Natural killer cell (primary cell): ENCODE data around the gene RGS19. TPM values are rescaled to one million over a fixed set of nuclear protein-coding genes. Genes with fewer than 3 reads are reported as not detected.

Experiments used
- ATAC-seq, 3 donors: fragments of 150-1000 bp in 2 of 3; fragments of 200-7000 bp in 1 of 3; cut with Tn5 transposase; 1 replicate in 1 of 3; 2 replicates in 2 of 3; pipeline ENCODE4 v1.10.0; 2021; ENCODE audit warnings: mild to moderate bottlenecking in 2 of 3, moderate library complexity in 2 of 3
- DNase-seq, 2 donors: peaks; one replicate each; pipeline versions ENCODE4 v3.0.0 to v3.0.0-alpha.2; 2013 to 2021; ENCODE audit warnings: mixed read lengths in 1 of 2
- H3K27ac ChIP-seq: one replicate; pipeline ENCODE4 v1.5.1; 2013; ENCODE audit warnings: mild to moderate bottlenecking, low read length
- H3K27me3 ChIP-seq: one replicate; pipeline ENCODE4 v1.6.1; 2013; ENCODE audit warnings: low read length; ENCODE audit not compliant: control insufficient read depth, insufficient read depth
- H3K36me3 ChIP-seq: one replicate; pipeline ENCODE4 v1.6.1; 2013; ENCODE audit warnings: low read length; ENCODE audit not compliant: control insufficient read depth, insufficient read depth
- H3K4me1 ChIP-seq: one replicate; pipeline ENCODE4 v1.6.1; 2013; ENCODE audit warnings: low read length; ENCODE audit not compliant: control insufficient read depth, insufficient read depth
- H3K4me3 ChIP-seq: one replicate; pipeline ENCODE4 v1.5.1; 2013; ENCODE audit warnings: low read length
- H3K9me3 ChIP-seq: one replicate; pipeline ENCODE4 v1.6.1; 2013; ENCODE audit warnings: low read length; ENCODE audit not compliant: control insufficient read depth, insufficient read depth
- H3K27ac Mint-ChIP-seq, 2 donors: one replicate each; pipeline ENCODE4 v1.8.0; 2022; ENCODE audit warnings: mild to moderate bottlenecking in 2 of 2, mixed read lengths in 2 of 2, moderate library complexity in 1 of 2
- H3K27me3 Mint-ChIP-seq, 2 donors: one replicate each; pipeline ENCODE4 v1.8.0; 2022; ENCODE audit warnings: low read depth in 2 of 2, mixed read lengths in 2 of 2
- H3K36me3 Mint-ChIP-seq: one replicate; pipeline ENCODE4 v1.8.0; 2022; ENCODE audit warnings: mixed read lengths
- H3K4me1 Mint-ChIP-seq, 2 donors: one replicate each; pipeline ENCODE4 v1.8.0; 2022; ENCODE audit warnings: mixed read lengths in 2 of 2
- H3K4me3 Mint-ChIP-seq: one replicate; pipeline ENCODE4 v1.8.0; 2022; ENCODE audit warnings: mild to moderate bottlenecking, moderate library complexity, mixed read lengths
- H3K9me3 Mint-ChIP-seq, 2 donors: one replicate each; pipeline ENCODE4 v1.8.0; 2022; ENCODE audit warnings: mixed read lengths in 2 of 2
- WGBS: methylation state at CpG from one replicate; pipeline ENCODE4 v1.1.7; 2013; ENCODE audit warnings: missing lambda C conversion rate; ENCODE audit not compliant: insufficient coverage; 5-methylcytosine and 5-hydroxymethylcytosine counted together
- intact Hi-C: fragments of 100-400 bp; cut with micrococcal nuclease; formaldehyde crosslinking; loops from one replicate; pipeline ENCODE4 v1.14.2; 2022
- total RNA-seq, 4 donors: library from RNA; stranded (reverse); fragments of 120-200 nt in 1 of 4; gene quantifications; one replicate each; pipeline versions ENCODE4 v1.2.3 to v1.2.4, GENCODE V29; 2013 to 2022
- TF ChIP-seq, protein P1 (sequence below): fragments of 200-600 bp; IDR thresholded peaks from one replicate; pipeline ENCODE4 v1.8.0; 2022; ENCODE audit warnings: antibody characterized with exemption

The RGS19 gene
- total RNA-seq, 3 donors from 2014 or later (not counting 1 experiment from before 2014, with no cell fraction given), result 61.9 to 76.4 (median 68.2) TPM

DNA sequence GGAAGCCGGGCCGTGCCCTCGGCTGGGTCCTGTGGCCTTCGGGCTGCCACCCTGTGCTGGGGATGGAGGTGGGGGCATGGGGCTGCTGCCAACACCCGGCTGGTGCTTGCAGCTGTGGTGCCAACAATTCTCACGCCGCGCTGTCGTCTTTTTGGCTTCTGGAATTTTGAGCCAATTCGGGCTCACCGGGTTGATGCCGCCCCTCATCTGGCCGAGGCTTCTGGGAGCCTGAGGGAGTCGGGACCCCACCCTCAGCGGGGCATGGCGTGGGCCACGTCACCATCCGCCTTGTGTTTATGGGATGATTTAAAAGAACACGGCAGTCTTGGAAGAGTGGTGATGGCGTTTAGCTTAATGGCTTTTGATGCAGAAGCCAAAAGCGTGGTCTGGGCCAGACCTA is 36.7 kb upstream of the RGS19 start:
- H3K9me3 ChIP-seq, result no peaks in the 10 kb centered on the region
- no peaks in the 10 kb centered on the region for H3K27me3 Mint-ChIP-seq
- no peak for ATAC-seq
- no peak overlapping the region for H3K27ac ChIP-seq
- no peak overlapping the region for H3K4me3 Mint-ChIP-seq
- peaks cover 8% of the 10 kb centered on the region in 2 donors for H3K4me1 Mint-ChIP-seq
- no peak overlapping the region for H3K27ac Mint-ChIP-seq
- TF ChIP-seq, protein P1, sequence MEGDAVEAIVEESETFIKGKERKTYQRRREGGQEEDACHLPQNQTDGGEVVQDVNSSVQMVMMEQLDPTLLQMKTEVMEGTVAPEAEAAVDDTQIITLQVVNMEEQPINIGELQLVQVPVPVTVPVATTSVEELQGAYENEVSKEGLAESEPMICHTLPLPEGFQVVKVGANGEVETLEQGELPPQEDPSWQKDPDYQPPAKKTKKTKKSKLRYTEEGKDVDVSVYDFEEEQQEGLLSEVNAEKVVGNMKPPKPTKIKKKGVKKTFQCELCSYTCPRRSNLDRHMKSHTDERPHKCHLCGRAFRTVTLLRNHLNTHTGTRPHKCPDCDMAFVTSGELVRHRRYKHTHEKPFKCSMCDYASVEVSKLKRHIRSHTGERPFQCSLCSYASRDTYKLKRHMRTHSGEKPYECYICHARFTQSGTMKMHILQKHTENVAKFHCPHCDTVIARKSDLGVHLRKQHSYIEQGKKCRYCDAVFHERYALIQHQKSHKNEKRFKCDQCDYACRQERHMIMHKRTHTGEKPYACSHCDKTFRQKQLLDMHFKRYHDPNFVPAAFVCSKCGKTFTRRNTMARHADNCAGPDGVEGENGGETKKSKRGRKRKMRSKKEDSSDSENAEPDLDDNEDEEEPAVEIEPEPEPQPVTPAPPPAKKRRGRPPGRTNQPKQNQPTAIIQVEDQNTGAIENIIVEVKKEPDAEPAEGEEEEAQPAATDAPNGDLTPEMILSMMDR, result no peak
- peaks cover 10% of the 10 kb centered on the region for H3K4me1 ChIP-seq
- no peaks in the 10 kb centered on the region for H3K36me3 Mint-ChIP-seq
- H3K36me3 ChIP-seq, result no peaks in the 10 kb centered on the region
- no peak for DNase-seq
- no peaks in the 10 kb centered on the region for H3K27me3 ChIP-seq
- no peak overlapping the region for H3K4me3 ChIP-seq
- H3K9me3 Mint-ChIP-seq, result no peaks in the 10 kb centered on the region
- 95% methylated on average over 21 of the region's 21 CpGs for WGBS
- intact Hi-C loops, result no loop called here

DNA sequence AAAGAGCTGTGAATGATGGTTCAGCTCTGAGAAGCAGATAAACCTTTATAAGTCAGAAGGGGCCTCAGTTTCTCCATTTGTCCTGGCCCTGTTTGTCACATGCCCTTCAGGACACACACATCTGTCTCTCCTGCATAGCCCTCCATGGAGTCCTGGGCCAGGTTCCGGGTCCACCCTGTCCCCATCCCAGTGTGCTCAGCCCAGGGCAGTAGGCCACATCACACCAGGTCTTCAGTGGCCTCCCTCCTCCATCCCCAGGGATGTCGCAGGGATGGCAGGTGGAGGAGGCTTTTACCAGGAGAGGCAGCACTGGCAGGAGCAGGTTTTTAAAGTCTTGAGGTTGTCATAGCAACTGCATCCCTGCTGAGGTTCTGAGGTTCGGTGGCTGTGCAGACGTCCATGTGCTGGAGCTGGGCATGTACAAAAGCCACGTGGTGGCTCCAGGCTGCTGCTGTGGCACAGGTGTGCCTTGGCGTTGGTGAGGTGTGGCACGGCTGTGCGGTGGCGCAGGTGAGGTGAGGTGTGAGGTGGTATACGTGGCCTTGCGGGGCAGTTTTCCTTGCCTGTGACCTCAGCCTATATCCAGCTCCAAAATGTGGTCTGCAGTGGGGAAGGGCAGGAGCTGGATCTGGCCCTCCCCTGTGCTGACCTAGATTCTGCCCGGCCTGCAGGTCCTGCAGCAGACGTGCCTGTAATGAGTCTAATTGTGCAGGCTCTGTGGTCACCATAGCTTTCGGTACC is 36.0 kb upstream of the RGS19 start:
- Mint-ChIP-seq H3K9me3 (no peaks in the 10 kb centered on the region), H3K4me1 (peaks cover 6% of the 10 kb centered on the region in 2 donors), H3K36me3 (no peaks in the 10 kb centered on the region), H3K4me3 (no peak overlapping the region), H3K27me3 (no peaks in the 10 kb centered on the region), H3K27ac (no peak overlapping the region)
- H3K9me3 ChIP-seq, result no peaks in the 10 kb centered on the region
- WGBS, result 81% methylated on average over 13 of the region's 14 CpGs
- no peaks in the 10 kb centered on the region for H3K36me3 ChIP-seq
- ATAC-seq, result no peak
- TF ChIP-seq, protein P1, result no peak
- no peak overlapping the region for H3K4me3 ChIP-seq
- intact Hi-C loops, result no loop called here
- H3K27me3 ChIP-seq, result no peaks in the 10 kb centered on the region
- no peak overlapping the region for H3K27ac ChIP-seq
- no peak for DNase-seq
- peaks cover 6% of the 10 kb centered on the region for H3K4me1 ChIP-seq

DNA sequence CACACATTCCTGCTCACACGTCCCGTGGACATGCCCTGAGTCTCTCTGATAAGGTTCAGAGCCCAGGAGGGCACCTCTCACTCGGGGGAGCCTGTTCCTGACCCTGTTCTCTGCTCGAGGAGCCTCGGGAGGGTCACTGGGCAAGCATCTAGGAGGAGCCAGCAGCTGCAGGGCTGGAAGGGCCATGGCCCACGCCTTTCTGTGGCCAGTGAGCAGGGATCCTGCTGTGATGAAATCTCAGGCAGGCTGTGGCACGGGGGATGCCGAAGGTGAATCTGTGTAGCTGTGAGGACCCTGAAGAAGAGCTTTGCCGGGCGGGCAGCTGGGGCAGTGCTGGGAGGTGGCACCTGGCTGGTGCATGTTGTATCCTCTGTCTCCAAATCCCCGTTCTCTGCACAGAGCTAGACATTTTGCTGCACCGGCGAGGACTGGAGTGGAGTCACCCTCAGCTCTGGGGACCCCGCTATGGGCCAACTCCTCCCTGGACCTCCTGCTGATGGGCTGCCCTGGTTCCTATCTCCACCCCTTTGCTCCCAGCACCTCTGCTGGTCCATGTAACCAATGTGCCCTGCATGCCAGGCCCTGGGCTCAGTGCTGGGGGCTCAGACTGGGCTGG is 35.1 kb upstream of the RGS19 start:
- Histone ChIP-seq H3K36me3 (no peaks in the 10 kb centered on the region), H3K4me3 (no peak overlapping the region), H3K27ac (no peak overlapping the region), H3K27me3 (no peaks in the 10 kb centered on the region), H3K9me3 (no peaks in the 10 kb centered on the region), H3K4me1 (no peaks in the 10 kb centered on the region)
- DNase-seq, result no peak
- intact Hi-C loops, result no loop called here
- no peaks in the 10 kb centered on the region for H3K36me3 Mint-ChIP-seq
- WGBS, result 88% methylated on average over 14 of the region's 14 CpGs
- H3K9me3 Mint-ChIP-seq, result no peaks in the 10 kb centered on the region
- ATAC-seq, result no peak
- no peaks in the 10 kb centered on the region for H3K27me3 Mint-ChIP-seq
- H3K4me1 Mint-ChIP-seq, result no peaks in the 10 kb centered on the region
- TF ChIP-seq, protein P1, result no peak
- no peak overlapping the region for H3K4me3 Mint-ChIP-seq
- no peak overlapping the region for H3K27ac Mint-ChIP-seq
